ENCODE measurements around the gene ITPRID1.

ITPRID1 gene

GRCh38 chr7:31562002-31562401, 48.1 kb downstream of the ITPRID1 start:
- peaks cover 21% of the 10 kb centered on the region for H3K27me3 ChIP-seq (replicated peaks; ENCODE audit: control insufficient read depth, insufficient read depth, low read length)
- no peak overlapping the region for H3K4me3 ChIP-seq (ENCODE audit: low read length)
- no peaks in the 10 kb centered on the region for H3K36me3 ChIP-seq (ENCODE audit: control insufficient read depth, insufficient read depth, low read length, severe bottlenecking)
- H3K4me1 ChIP-seq (ENCODE audit: control insufficient read depth, insufficient read depth, low read length): no peaks in the 10 kb centered on the region
- DNase-seq (ENCODE audit: low read depth): no peak
- no peaks in the 10 kb centered on the region for H3K9me3 ChIP-seq (ENCODE audit: control insufficient read depth, low read length)
- H3K9ac ChIP-seq (ENCODE audit: low read length): no peak overlapping the region

- Histone ChIP-seq H3K9me3 (ENCODE audit: control insufficient read depth, low read length) (no peaks in the 10 kb centered on the region), H3K36me3 (ENCODE audit: control insufficient read depth, insufficient read depth, low read length, severe bottlenecking) (no peaks in the 10 kb centered on the region), H3K4me3 (ENCODE audit: low read length) (no peak overlapping the region), H3K9ac (ENCODE audit: low read length) (no peak overlapping the region), H3K27me3 (replicated peaks; ENCODE audit: control insufficient read depth, insufficient read depth, low read length) (peaks cover 21% of the 10 kb centered on the region), H3K4me1 (ENCODE audit: control insufficient read depth, insufficient read depth, low read length) (no peaks in the 10 kb centered on the region)
- no peak for DNase-seq (ENCODE audit: low read depth)
Observed at GRCh38 chr7:31563522-31563921, 49.6 kb downstream of the ITPRID1 start.

DNA sequence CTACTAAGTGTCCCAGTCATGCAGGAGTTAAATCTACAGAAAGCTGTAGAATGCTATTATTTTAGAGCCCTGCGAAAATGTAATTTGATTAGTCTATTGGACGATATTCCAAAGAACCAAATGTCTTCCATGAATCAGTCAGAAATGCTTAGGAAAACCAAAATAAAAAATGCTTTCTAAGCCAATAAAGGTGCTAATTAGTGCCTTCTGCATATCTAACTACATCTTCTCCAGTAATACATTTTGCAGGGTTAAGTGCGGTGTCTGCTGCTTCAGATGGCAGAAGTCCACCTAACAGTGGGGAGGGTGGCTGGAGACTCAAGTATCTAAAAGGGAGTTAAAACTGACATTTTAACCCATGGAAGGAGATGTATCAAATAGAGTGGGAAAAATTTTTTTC, 50.1 kb downstream of the ITPRID1 start:
- H3K9ac ChIP-seq (ENCODE audit: low read length): no peak overlapping the region
- no peaks in the 10 kb centered on the region for H3K9me3 ChIP-seq (ENCODE audit: control insufficient read depth, low read length)
- DNase-seq (ENCODE audit: low read depth): no peak
- H3K36me3 ChIP-seq (ENCODE audit: control insufficient read depth, insufficient read depth, low read length, severe bottlenecking): no peaks in the 10 kb centered on the region
- no peaks in the 10 kb centered on the region for H3K4me1 ChIP-seq (ENCODE audit: control insufficient read depth, insufficient read depth, low read length)
- no peak overlapping the region for H3K4me3 ChIP-seq (ENCODE audit: low read length)
- peaks cover 21% of the 10 kb centered on the region for H3K27me3 ChIP-seq (replicated peaks; ENCODE audit: control insufficient read depth, insufficient read depth, low read length)

GRCh38 chr7:31564661-31565060, 50.8 kb downstream of the ITPRID1 start:
- H3K27me3 ChIP-seq (replicated peaks; ENCODE audit: control insufficient read depth, insufficient read depth, low read length): peaks cover 21% of the 10 kb centered on the region
- H3K9me3 ChIP-seq (ENCODE audit: control insufficient read depth, low read length): no peaks in the 10 kb centered on the region
- no peaks in the 10 kb centered on the region for H3K36me3 ChIP-seq (ENCODE audit: control insufficient read depth, insufficient read depth, low read length, severe bottlenecking)
- H3K4me1 ChIP-seq (ENCODE audit: control insufficient read depth, insufficient read depth, low read length): no peaks in the 10 kb centered on the region
- no peak overlapping the region for H3K9ac ChIP-seq (ENCODE audit: low read length)
- H3K4me3 ChIP-seq (ENCODE audit: low read length): no peak overlapping the region
- no peak for DNase-seq (ENCODE audit: low read depth)

- Histone ChIP-seq H3K4me3 (ENCODE audit: low read length) (no peak overlapping the region), H3K36me3 (ENCODE audit: control insufficient read depth, insufficient read depth, low read length, severe bottlenecking) (no peaks in the 10 kb centered on the region), H3K9ac (ENCODE audit: low read length) (no peak overlapping the region), H3K27me3 (replicated peaks; ENCODE audit: control insufficient read depth, insufficient read depth, low read length) (peaks cover 12% of the 10 kb centered on the region), H3K4me1 (ENCODE audit: control insufficient read depth, insufficient read depth, low read length) (no peaks in the 10 kb centered on the region), H3K9me3 (ENCODE audit: control insufficient read depth, low read length) (no peaks in the 10 kb centered on the region)
- no peak for DNase-seq (ENCODE audit: low read depth)
Observed at GRCh38 chr7:31569528-31569927, 55.6 kb downstream of the ITPRID1 start.

- H3K4me3 ChIP-seq (ENCODE audit: low read length): no peak overlapping the region
- H3K9ac ChIP-seq (ENCODE audit: low read length): no peak overlapping the region
- no peak for DNase-seq (ENCODE audit: low read depth)
- no peaks in the 10 kb centered on the region for H3K9me3 ChIP-seq (ENCODE audit: control insufficient read depth, low read length)
- no peaks in the 10 kb centered on the region for H3K27me3 ChIP-seq (replicated peaks; ENCODE audit: control insufficient read depth, insufficient read depth, low read length)
- no peaks in the 10 kb centered on the region for H3K36me3 ChIP-seq (ENCODE audit: control insufficient read depth, insufficient read depth, low read length, severe bottlenecking)
- no peaks in the 10 kb centered on the region for H3K4me1 ChIP-seq (ENCODE audit: control insufficient read depth, insufficient read depth, low read length)
Observed at GRCh38 chr7:31583526-31583925, 69.6 kb downstream of the ITPRID1 start.

GRCh38 chr7:31583942-31584341, 70.1 kb downstream of the ITPRID1 start:
- Histone ChIP-seq H3K4me3 (ENCODE audit: low read length) (no peak overlapping the region), H3K36me3 (ENCODE audit: control insufficient read depth, insufficient read depth, low read length, severe bottlenecking) (no peaks in the 10 kb centered on the region), H3K27me3 (replicated peaks; ENCODE audit: control insufficient read depth, insufficient read depth, low read length) (no peaks in the 10 kb centered on the region), H3K9ac (ENCODE audit: low read length) (no peak overlapping the region), H3K9me3 (ENCODE audit: control insufficient read depth, low read length) (no peaks in the 10 kb centered on the region), H3K4me1 (ENCODE audit: control insufficient read depth, insufficient read depth, low read length) (no peaks in the 10 kb centered on the region)
- no peak for DNase-seq (ENCODE audit: low read depth)

DNA sequence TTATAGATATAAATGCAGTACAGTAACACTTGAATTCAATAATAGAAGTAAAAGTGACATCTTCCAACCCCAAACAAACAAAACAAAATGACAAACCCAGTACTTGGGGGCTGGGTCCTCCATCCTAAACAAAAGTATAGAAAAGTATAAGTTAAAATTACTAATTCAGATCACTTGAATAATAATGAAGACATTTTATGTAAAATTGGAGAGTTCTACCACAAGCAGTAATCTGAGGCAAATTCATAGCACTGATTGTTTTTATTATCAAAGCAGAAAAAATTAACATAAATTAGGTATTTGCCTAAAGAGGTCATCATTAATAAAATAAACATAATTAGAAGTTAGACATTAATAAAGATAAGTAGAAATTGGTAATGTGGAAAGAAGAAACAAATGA, 81.5 kb downstream of the ITPRID1 start:
- no peak overlapping the region for H3K9ac ChIP-seq (ENCODE audit: low read length)
- no peaks in the 10 kb centered on the region for H3K27me3 ChIP-seq (replicated peaks; ENCODE audit: control insufficient read depth, insufficient read depth, low read length)
- DNase-seq (ENCODE audit: low read depth): no peak
- H3K9me3 ChIP-seq (ENCODE audit: control insufficient read depth, low read length): peaks cover 24% of the 10 kb centered on the region
- no peaks in the 10 kb centered on the region for H3K4me1 ChIP-seq (ENCODE audit: control insufficient read depth, insufficient read depth, low read length)
- no peak overlapping the region for H3K4me3 ChIP-seq (ENCODE audit: low read length)
- H3K36me3 ChIP-seq (ENCODE audit: control insufficient read depth, insufficient read depth, low read length, severe bottlenecking): no peaks in the 10 kb centered on the region

DNA sequence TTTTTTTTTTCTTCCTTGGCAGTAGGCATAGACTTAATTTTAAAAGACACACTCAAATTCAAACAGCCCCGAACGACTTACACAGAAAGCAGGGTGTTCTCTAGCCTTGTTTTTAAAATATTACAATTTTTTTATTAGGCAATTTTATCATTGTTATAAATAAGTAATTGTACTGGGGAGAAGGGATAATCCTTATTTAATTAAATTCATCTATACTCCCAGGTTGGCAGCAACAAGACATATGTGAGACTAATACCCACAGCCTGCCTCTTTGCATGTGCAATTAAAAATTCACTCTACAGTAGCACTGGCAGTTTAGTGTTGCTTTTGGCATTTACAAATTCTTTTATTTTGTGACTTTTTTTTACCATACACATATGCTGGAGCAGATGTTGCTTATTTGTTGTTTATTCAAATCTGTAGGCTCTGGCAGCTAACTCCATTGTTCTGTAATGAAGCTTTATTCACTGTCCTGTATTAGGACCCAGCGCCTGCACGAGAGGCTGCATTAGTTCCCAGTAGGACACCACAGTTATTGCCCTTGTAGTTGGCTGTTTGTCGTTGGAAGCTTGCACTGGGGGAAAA, 88.2 kb downstream of the ITPRID1 start:
- no peaks in the 10 kb centered on the region for H3K36me3 ChIP-seq (ENCODE audit: control insufficient read depth, insufficient read depth, low read length, severe bottlenecking)
- DNase-seq (ENCODE audit: low read depth): no peak
- H3K4me1 ChIP-seq (ENCODE audit: control insufficient read depth, insufficient read depth, low read length): no peaks in the 10 kb centered on the region
- H3K27me3 ChIP-seq (replicated peaks; ENCODE audit: control insufficient read depth, insufficient read depth, low read length): peaks cover 5% of the 10 kb centered on the region
- H3K9me3 ChIP-seq (ENCODE audit: control insufficient read depth, low read length): no peaks in the 10 kb centered on the region
- H3K4me3 ChIP-seq (ENCODE audit: low read length): no peak overlapping the region
- H3K9ac ChIP-seq (ENCODE audit: low read length): no peak overlapping the region

GRCh38 chr7:31603046-31603445, 89.2 kb downstream of the ITPRID1 start:
- no peak overlapping the region for H3K4me3 ChIP-seq (ENCODE audit: low read length)
- no peaks in the 10 kb centered on the region for H3K9me3 ChIP-seq (ENCODE audit: control insufficient read depth, low read length)
- no peak overlapping the region for H3K9ac ChIP-seq (ENCODE audit: low read length)
- no peaks in the 10 kb centered on the region for H3K36me3 ChIP-seq (ENCODE audit: control insufficient read depth, insufficient read depth, low read length, severe bottlenecking)
- DNase-seq (ENCODE audit: low read depth): no peak
- H3K4me1 ChIP-seq (ENCODE audit: control insufficient read depth, insufficient read depth, low read length): no peaks in the 10 kb centered on the region
- H3K27me3 ChIP-seq (replicated peaks; ENCODE audit: control insufficient read depth, insufficient read depth, low read length): peaks cover 5% of the 10 kb centered on the region

DNA sequence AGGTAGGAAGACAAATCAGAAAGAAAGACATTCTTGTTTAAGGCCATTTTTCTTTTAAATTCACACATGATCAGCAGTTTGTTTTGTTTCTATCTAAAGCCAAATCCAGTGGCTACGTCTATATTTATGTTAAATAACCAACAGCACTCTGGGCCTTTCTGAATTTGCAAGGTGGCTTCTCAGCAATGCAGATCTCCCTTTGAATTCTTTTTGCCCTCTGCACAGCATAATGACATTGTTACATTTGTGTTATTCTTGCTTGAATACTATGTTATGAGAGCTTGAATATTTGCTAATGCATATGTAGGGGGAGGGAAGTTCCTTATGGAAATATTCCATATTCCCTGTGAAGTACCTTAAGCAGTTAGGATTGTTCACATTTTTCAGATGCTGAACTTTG, 99.7 kb downstream of the ITPRID1 start:
- DNase-seq (ENCODE audit: low read depth): no peak
- Histone ChIP-seq H3K36me3 (ENCODE audit: control insufficient read depth, insufficient read depth, low read length, severe bottlenecking) (no peaks in the 10 kb centered on the region), H3K4me3 (ENCODE audit: low read length) (no peak overlapping the region), H3K9ac (ENCODE audit: low read length) (no peak overlapping the region), H3K4me1 (ENCODE audit: control insufficient read depth, insufficient read depth, low read length) (no peaks in the 10 kb centered on the region), H3K9me3 (ENCODE audit: control insufficient read depth, low read length) (no peaks in the 10 kb centered on the region), H3K27me3 (replicated peaks; ENCODE audit: control insufficient read depth, insufficient read depth, low read length) (no peaks in the 10 kb centered on the region)

- no peaks in the 10 kb centered on the region for H3K9me3 ChIP-seq (ENCODE audit: control insufficient read depth, low read length)
- H3K36me3 ChIP-seq (ENCODE audit: control insufficient read depth, insufficient read depth, low read length, severe bottlenecking): no peaks in the 10 kb centered on the region
- H3K27me3 ChIP-seq (replicated peaks; ENCODE audit: control insufficient read depth, insufficient read depth, low read length): no peaks in the 10 kb centered on the region
- H3K4me1 ChIP-seq (ENCODE audit: control insufficient read depth, insufficient read depth, low read length): no peaks in the 10 kb centered on the region
- H3K9ac ChIP-seq (ENCODE audit: low read length): no peak overlapping the region
- H3K4me3 ChIP-seq (ENCODE audit: low read length): no peak overlapping the region
- no peak for DNase-seq (ENCODE audit: low read depth)
Observed at GRCh38 chr7:31633467-31633866, 119.6 kb downstream of the ITPRID1 start.

Measured in adipocyte (in vitro differentiated cells).